HepG2 (cell line): ENCODE results near the gene CNNM3. TPM values are rescaled to one million over a fixed set of nuclear protein-coding genes. Genes with fewer than 3 reads are reported as not detected.

ENCODE experiments used
- ATAD3A ChIP-seq: sonication (generic); formaldehyde crosslinking; IDR thresholded peaks from 2 replicates; pipeline ENCODE4 v1.4.0; 2020; ENCODE audit warnings: missing genetic modification reagents
- ELF3 ChIP-seq: IDR thresholded peaks from 2 replicates; pipeline ENCODE4 v1.6.1; 2016; ENCODE audit warnings: missing genetic modification reagents, missing compliant biosample characterization
- LCORL ChIP-seq, 2 experiments: fragments of 450-650 bp in 1 of 2; sonication (generic) in 1 of 2; formaldehyde crosslinking in 1 of 2; IDR thresholded peaks; 2 replicates each; pipeline versions ENCODE4 v1.5.0 to v1.6.1; 2017 to 2020; ENCODE audit warnings: antibody characterized with exemption in 1 of 2, missing genetic modification reagents in 1 of 2
- MAFK ChIP-seq, 2 experiments: IDR thresholded peaks in 1 of 2; conservative IDR thresholded peaks in 1 of 2; 2 replicates each; pipeline ENCODE4 v1.6.1; 2011; ENCODE audit warnings: improper control_type of control experiment in 2 of 2, low read length in 2 of 2
- NR1H2 ChIP-seq: sonication (generic); formaldehyde crosslinking; IDR thresholded peaks from 2 replicates; pipeline ENCODE4 v1.8.1; 2022; ENCODE audit warnings: low read depth, missing genetic modification reagents, borderline replicate concordance
- RFXANK ChIP-seq: IDR thresholded peaks from 2 replicates; pipeline ENCODE4 v1.6.1; 2016
- SIX4 ChIP-seq: sonication (generic); formaldehyde crosslinking; IDR thresholded peaks from 2 replicates; pipeline ENCODE4 v1.4.0; 2020; ENCODE audit warnings: missing genetic modification reagents
- SP140L ChIP-seq: sonication (generic); formaldehyde crosslinking; IDR thresholded peaks from 2 replicates; pipeline ENCODE4 v1.4.0; 2020; ENCODE audit warnings: missing genetic modification reagents, borderline replicate concordance
- YEATS4 ChIP-seq: sonication (generic); formaldehyde crosslinking; IDR thresholded peaks from 2 replicates; pipeline ENCODE4 v1.4.0; 2020; ENCODE audit warnings: missing genetic modification reagents, borderline replicate concordance
- ZBTB38 ChIP-seq: sonication (generic); formaldehyde crosslinking; IDR thresholded peaks from 2 replicates; pipeline ENCODE4 v1.5.1; 2020; ENCODE audit warnings: mild to moderate bottlenecking, missing genetic modification reagents
- ZFP41 ChIP-seq: sonication (generic); formaldehyde crosslinking; IDR thresholded peaks from 2 replicates; pipeline ENCODE4 v1.4.0; 2020; ENCODE audit warnings: mild to moderate bottlenecking, missing genetic modification reagents, borderline replicate concordance
- ZFYVE20 ChIP-seq: sonication (generic); formaldehyde crosslinking; IDR thresholded peaks from 2 replicates; pipeline ENCODE4 v1.8.0; 2023; ENCODE audit warnings: low read depth, mild to moderate bottlenecking, moderate library complexity, missing genetic modification reagents, borderline replicate concordance
- ZIK1 ChIP-seq: sonication (generic); formaldehyde crosslinking; IDR thresholded peaks from 2 replicates; pipeline ENCODE4 v1.5.0; 2020; ENCODE audit warnings: mild to moderate bottlenecking, low read depth, missing genetic modification reagents, borderline replicate concordance
- ZNF234 ChIP-seq: sonication (generic); formaldehyde crosslinking; conservative IDR thresholded peaks from 2 replicates; pipeline ENCODE4 v1.5.1; 2020; ENCODE audit warnings: mild to moderate bottlenecking, missing genetic modification reagents
- ZNF282 ChIP-seq: fragments of 450-650 bp; IDR thresholded peaks from 2 replicates; pipeline ENCODE4 v1.6.1; 2018; ENCODE audit not compliant: partially characterized antibody
- ZNF296 ChIP-seq: sonication (generic); formaldehyde crosslinking; conservative IDR thresholded peaks from 2 replicates; pipeline ENCODE4 v1.5.0; 2020; ENCODE audit warnings: mild to moderate bottlenecking, missing genetic modification reagents
- ZNF333 ChIP-seq: sonication (generic); formaldehyde crosslinking; IDR thresholded peaks from 2 replicates; pipeline ENCODE4 v1.4.0; 2020; ENCODE audit warnings: mild to moderate bottlenecking, missing genetic modification reagents, borderline replicate concordance
- ZNF460 ChIP-seq: sonication (generic); formaldehyde crosslinking; IDR thresholded peaks from 2 replicates; pipeline ENCODE4 v1.5.1; 2020; ENCODE audit warnings: missing genetic modification reagents, mild to moderate bottlenecking, borderline replicate concordance
- ZNF549 ChIP-seq: sonication (generic); formaldehyde crosslinking; IDR thresholded peaks from 2 replicates; pipeline ENCODE4 v1.5.0; 2020; ENCODE audit warnings: missing genetic modification reagents
- ZNF841 ChIP-seq: sonication (generic); formaldehyde crosslinking; IDR thresholded peaks from 2 replicates; pipeline ENCODE4 v1.8.1; 2023; ENCODE audit warnings: missing genetic modification reagents, borderline replicate concordance
- polyA plus RNA-seq, 8 experiments: library from polyadenylated mRNA; depleted of rRNA in 3 of 8; stranded (reverse) in 7 of 8; unstranded in 1 of 8; fragments of >200 nt; fragmentation: Illumina TruSeq in 4 of 8; extraction: Trizol in 4 of 8; gene quantifications; 2 replicates each; pipeline versions ENCODE4 v1.2.1 to v1.2.3, GENCODE V29; 2011 to 2016; ENCODE audit warnings: low read depth in 4 of 8, missing spikeins in 1 of 8, mixed read lengths in 1 of 8; ENCODE audit not compliant: insufficient read depth in 1 of 8
- total RNA-seq, 5 experiments: library from RNA; depleted of rRNA; stranded (reverse); fragments of >200 nt; fragmentation: Illumina TruSeq; extraction: Trizol; gene quantifications; 2 replicates each; pipeline ENCODE4 v1.2.3, GENCODE V29; 2016; ENCODE audit warnings: low read depth in 1 of 5
- TF ChIP-seq, protein P1 (sequence below): sonication (generic); formaldehyde crosslinking; IDR thresholded peaks from 2 replicates; pipeline ENCODE4 v1.5.0; 2020; ENCODE audit warnings: missing genetic modification reagents
- TF ChIP-seq, protein P2 (sequence below), 2 experiments: fragments of 450-650 bp in 1 of 2; sonication (generic) in 1 of 2; formaldehyde crosslinking; IDR thresholded peaks; 2 replicates each; pipeline versions ENCODE4 v1.5.0 to v1.8.0; 2020 to 2022; ENCODE audit warnings: mild to moderate bottlenecking in 1 of 2, missing genetic modification reagents in 1 of 2
- TF ChIP-seq, protein P3 (sequence below): sonication (generic); formaldehyde crosslinking; IDR thresholded peaks from 2 replicates; pipeline ENCODE4 v1.8.0; 2022; ENCODE audit warnings: missing genetic modification reagents, mild to moderate bottlenecking, inconsistent platforms, borderline replicate concordance
- TF ChIP-seq, protein P4 (sequence below): sonication (generic); formaldehyde crosslinking; IDR thresholded peaks from 2 replicates; pipeline ENCODE4 v1.8.1; 2023; ENCODE audit warnings: missing genetic modification reagents, mild to moderate bottlenecking, borderline replicate concordance
- TF ChIP-seq, protein P5 (sequence below): sonication (generic); formaldehyde crosslinking; IDR thresholded peaks from 2 replicates; pipeline ENCODE4 v1.5.1; 2020; ENCODE audit warnings: missing genetic modification reagents, mild to moderate bottlenecking, borderline replicate concordance

The CNNM3 gene
- total and polyA plus RNA-seq, 2 of the 13 experiments (the other 11 are each of a cell fraction or from before 2014, with no cell fraction given) = 21.2 to 27.9 TPM

DNA sequence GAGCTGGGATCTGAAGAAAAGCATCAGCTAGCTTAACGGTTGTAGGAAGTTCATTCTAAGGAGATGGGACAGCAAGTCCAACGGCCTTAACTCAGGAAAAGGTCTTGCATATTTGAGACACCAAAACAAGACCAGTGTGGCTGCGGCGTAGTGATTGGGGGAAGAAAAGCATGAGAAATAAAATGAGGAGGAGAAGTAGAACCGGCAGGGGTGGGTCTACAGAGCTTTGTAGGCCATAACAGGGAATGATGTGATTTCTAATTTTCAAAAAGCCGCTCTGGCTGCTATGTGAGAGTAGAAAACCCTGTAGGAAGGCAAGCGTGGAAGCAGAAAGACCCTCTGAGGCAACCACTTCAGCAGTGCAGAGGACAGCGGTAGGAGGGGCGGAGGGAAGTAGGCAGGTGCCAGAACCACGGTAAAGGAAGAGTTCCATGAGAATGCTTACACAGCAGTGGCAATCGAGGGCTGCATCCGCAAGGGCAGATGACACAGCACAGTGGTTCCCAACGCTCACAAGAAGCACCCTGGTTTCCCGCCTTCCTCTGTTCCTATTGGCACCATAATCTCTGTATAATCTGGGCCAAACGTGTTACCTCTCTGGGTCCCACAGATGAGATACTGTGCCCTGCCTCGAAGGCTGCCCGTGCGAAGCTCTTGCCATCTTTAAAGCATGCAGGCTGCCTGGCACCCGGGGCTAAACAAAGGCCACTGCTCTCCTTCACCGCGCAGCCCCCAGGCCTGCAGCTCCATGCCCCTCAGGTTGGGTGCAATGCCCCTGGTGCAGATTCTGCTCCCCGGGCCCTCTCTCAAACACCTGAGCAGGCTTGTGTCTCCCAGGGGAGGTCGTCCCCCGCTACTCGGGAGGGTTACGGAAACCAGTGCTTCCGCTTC, 41.0 kb downstream of the CNNM3 start (continued):
- TF ChIP-seq, protein P1, sequence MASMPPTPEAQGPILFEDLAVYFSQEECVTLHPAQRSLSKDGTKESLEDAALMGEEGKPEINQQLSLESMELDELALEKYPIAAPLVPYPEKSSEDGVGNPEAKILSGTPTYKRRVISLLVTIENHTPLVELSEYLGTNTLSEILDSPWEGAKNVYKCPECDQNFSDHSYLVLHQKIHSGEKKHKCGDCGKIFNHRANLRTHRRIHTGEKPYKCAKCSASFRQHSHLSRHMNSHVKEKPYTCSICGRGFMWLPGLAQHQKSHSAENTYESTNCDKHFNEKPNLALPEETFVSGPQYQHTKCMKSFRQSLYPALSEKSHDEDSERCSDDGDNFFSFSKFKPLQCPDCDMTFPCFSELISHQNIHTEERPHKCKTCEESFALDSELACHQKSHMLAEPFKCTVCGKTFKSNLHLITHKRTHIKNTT (CRISPR knock-in tag) = no peak
- TF ChIP-seq LCORL (IDR thresholded peaks at IDR 0.05) = no peak
- no peak for TF ChIP-seq LCORL (CRISPR knock-in tag; IDR thresholded peaks at IDR 0.05)
- 0 out of 2 replicates have a peak, but pooled peaks have one; percentile 3 for TF ChIP-seq ATAD3A (CRISPR knock-in tag)
- TF ChIP-seq, protein P2, sequence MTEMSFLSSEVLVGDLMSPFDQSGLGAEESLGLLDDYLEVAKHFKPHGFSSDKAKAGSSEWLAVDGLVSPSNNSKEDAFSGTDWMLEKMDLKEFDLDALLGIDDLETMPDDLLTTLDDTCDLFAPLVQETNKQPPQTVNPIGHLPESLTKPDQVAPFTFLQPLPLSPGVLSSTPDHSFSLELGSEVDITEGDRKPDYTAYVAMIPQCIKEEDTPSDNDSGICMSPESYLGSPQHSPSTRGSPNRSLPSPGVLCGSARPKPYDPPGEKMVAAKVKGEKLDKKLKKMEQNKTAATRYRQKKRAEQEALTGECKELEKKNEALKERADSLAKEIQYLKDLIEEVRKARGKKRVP (CRISPR knock-in tag; IDR thresholded peaks at IDR 0.05) = 0 out of 4 replicates have a peak, but pooled peaks of 1 of the 2 experiments have one; percentile 20
- TF ChIP-seq ZFP41 = no peak
- TF ChIP-seq ZNF549 (CRISPR knock-in tag) = no peak
- 0 out of 2 replicates have a peak, but pooled peaks have one; percentile 47 for TF ChIP-seq ZNF460 (CRISPR knock-in tag)
- no peak for TF ChIP-seq ZNF296 (CRISPR knock-in tag)
- TF ChIP-seq ZBTB38 (CRISPR knock-in tag) = no peak
- TF ChIP-seq, protein P3, sequence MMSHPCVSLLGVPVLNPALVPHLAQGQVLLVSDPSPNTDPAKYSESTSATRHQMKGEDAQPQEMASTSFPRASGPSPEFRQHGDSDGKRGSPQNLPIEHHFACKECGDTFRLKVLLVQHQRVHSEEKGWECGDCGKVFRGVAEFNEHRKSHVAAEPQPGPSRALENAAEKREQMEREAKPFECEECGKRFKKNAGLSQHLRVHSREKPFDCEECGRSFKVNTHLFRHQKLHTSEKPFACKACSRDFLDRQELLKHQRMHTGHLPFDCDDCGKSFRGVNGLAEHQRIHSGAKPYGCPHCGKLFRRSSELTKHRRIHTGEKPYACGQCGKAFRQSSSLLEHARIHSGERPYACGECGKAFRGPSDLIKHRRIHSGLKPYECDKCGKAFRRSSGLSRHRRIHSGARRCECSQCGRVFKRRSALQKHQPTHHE = no peak
- TF ChIP-seq NR1H2 (CRISPR knock-in tag) = no peak
- no peak for TF ChIP-seq ZNF234 (CRISPR knock-in tag)
- peak; percentile 53 to 58 for TF ChIP-seq MAFK (conservative IDR thresholded peaks at IDR 0.05 in 1 of 2, IDR thresholded peaks at IDR 0.05 in 1 of 2; ENCODE audit: low read length in 2 of 2)
- TF ChIP-seq SP140L = no peak
- no peak for TF ChIP-seq ZFYVE20 (CRISPR knock-in tag)
- no peak for TF ChIP-seq ZIK1 (CRISPR knock-in tag)
- TF ChIP-seq ELF3 (CRISPR knock-in tag) = peak; percentile 47; the same call in 1 of the 2 replicates
- TF ChIP-seq ZNF333 (CRISPR knock-in tag) = no peak
- no peak for TF ChIP-seq RFXANK
- TF ChIP-seq ZNF841 (CRISPR knock-in tag) = no peak
- TF ChIP-seq, protein P4, sequence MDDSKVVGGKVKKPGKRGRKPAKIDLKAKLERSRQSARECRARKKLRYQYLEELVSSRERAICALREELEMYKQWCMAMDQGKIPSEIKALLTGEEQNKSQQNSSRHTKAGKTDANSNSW (CRISPR knock-in tag) = no peak
- no peak for TF ChIP-seq ZNF282
- no peak for TF ChIP-seq SIX4 (CRISPR knock-in tag)
- no peak for TF ChIP-seq YEATS4
- TF ChIP-seq, protein P5, sequence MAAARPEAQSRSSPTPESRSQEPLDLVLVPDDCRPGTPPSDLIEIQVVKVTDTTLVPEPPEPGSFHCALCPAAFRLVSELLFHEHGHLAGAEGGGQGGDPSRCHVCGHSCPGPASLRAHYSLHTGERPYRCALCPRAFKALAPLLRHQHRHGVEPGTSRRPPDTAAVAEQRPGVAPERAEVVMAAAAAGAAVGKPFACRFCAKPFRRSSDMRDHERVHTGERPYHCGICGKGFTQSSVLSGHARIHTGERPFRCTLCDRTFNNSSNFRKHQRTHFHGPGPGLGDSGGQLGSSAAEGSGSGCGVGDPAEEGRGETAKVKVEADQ (CRISPR knock-in tag) = no peak
